SK-N-SH (cell line): ENCODE measurements around the gene RCAN3. TPM values are rescaled to one million over a fixed set of nuclear protein-coding genes. Genes with fewer than 3 reads are reported as not detected.

Source experiments
- CTCF ChIA-PET: fragments of 300-600, 350-600 bp; formaldehyde crosslinking; extraction: SDS; loops from one replicate; lab custom pipeline; 2021; lab: Yijun Ruan, JAX
- POLR2A ChIA-PET: fragments of 350-600 bp; sonication (Branson Sonifier 250); formaldehyde crosslinking; extraction: SDS; loops from one replicate; lab custom pipeline; 2020; ENCODE audit warnings: antibody characterized with exemption, inconsistent platforms; lab: Yijun Ruan, JAX
- DNase-seq: peaks from one replicate; pipeline ENCODE4 v3.0.0; 2012
- H2AFZ ChIP-seq: fragments of 200-600 bp; sonication (generic); 2 replicates; pipeline ENCODE4 v1.8.1; 2016; ENCODE audit warnings: antibody characterized with exemption, mild to moderate bottlenecking, low read depth
- H3F3A ChIP-seq: fragments of 200-600 bp; sonication (generic); replicated peaks from 2 replicates; pipeline ENCODE3; 2016; ENCODE audit warnings: antibody characterized with exemption, mild to moderate bottlenecking; ENCODE audit not compliant: insufficient read depth
- H3K27ac ChIP-seq, 2 experiments: fragments of 200-500 bp in 1 of 2; fragments of 200-600 bp in 1 of 2; sonication (Bioruptor generic) in 1 of 2; sonication (generic), shearing (Covaris generic) in 1 of 2; 2 replicates each; pipeline versions ENCODE4 v1.5.1 to v1.6.1; 2014 to 2016; ENCODE audit warnings: low read depth in 2 of 2, inconsistent platforms in 1 of 2, low read length in 1 of 2, mild to moderate bottlenecking in 1 of 2, mixed read lengths in 1 of 2
- H3K27me3 ChIP-seq: fragments of 200-600 bp; sonication (generic), shearing (Covaris generic); 2 replicates; pipeline ENCODE4 v1.6.1; 2016; ENCODE audit warnings: mixed run types; ENCODE audit not compliant: insufficient read depth
- H3K36me3 ChIP-seq, 2 experiments: fragments of 200-500 bp in 1 of 2; fragments of 200-600 bp in 1 of 2; sonication (Bioruptor generic) in 1 of 2; sonication (generic) in 1 of 2; replicated peaks in 1 of 2; 2 replicates each; pipeline versions ENCODE3 to v1.5.1; 2014 to 2016; ENCODE audit warnings: low read length in 1 of 2, mild to moderate bottlenecking in 1 of 2; ENCODE audit not compliant: insufficient read depth in 2 of 2, control insufficient read depth in 1 of 2
- H3K4me1 ChIP-seq, 2 experiments: fragments of 200-500 bp in 1 of 2; fragments of 200-600 bp in 1 of 2; sonication (Bioruptor generic) in 1 of 2; sonication (generic), shearing (Covaris generic) in 1 of 2; 2 replicates each; pipeline versions ENCODE4 v1.5.1 to v1.6.1; 2014 to 2016; ENCODE audit warnings: low read depth in 1 of 2, low read length in 1 of 2, mixed run types in 1 of 2; ENCODE audit not compliant: insufficient read depth in 2 of 2, control insufficient read depth in 1 of 2
- H3K4me2 ChIP-seq: fragments of 200-600 bp; sonication (generic), shearing (Covaris generic); 2 replicates; pipeline ENCODE4 v1.6.1; 2017; ENCODE audit warnings: mixed run types
- H3K4me3 ChIP-seq, 2 experiments: fragments of 200-500 bp in 1 of 2; fragments of 200-600 bp in 1 of 2; sonication (Bioruptor generic) in 1 of 2; sonication (generic), shearing (Covaris generic) in 1 of 2; 2 replicates each; pipeline versions ENCODE4 v1.5.1 to v1.8.1; 2014 to 2016; ENCODE audit warnings: low read depth in 2 of 2, inconsistent platforms in 1 of 2, low read length in 1 of 2, mild to moderate bottlenecking in 1 of 2, mixed read lengths in 1 of 2, moderate library complexity in 1 of 2
- H3K79me2 ChIP-seq: fragments of 200-600 bp; sonication (generic); 2 replicates; pipeline ENCODE4 v1.8.1; 2017; ENCODE audit warnings: mild to moderate bottlenecking; ENCODE audit not compliant: insufficient read depth
- H3K9ac ChIP-seq: fragments of 200-600 bp; sonication (generic); 2 replicates; pipeline ENCODE4 v1.6.1; 2017; ENCODE audit warnings: mixed run types
- H3K9me2 ChIP-seq: fragments of 200-600 bp; sonication (generic); 2 replicates; pipeline ENCODE4 v1.6.1; 2017; ENCODE audit warnings: mixed run types
- H3K9me3 ChIP-seq: fragments of 200-600 bp; sonication (generic); 2 replicates; pipeline ENCODE4 v1.6.1; 2017; ENCODE audit warnings: mixed run types, mild to moderate bottlenecking, moderate library complexity
- H4K20me1 ChIP-seq: fragments of 200-600 bp; sonication (generic); 2 replicates; pipeline ENCODE4 v1.6.1; 2017; ENCODE audit warnings: mild to moderate bottlenecking, mixed run types; ENCODE audit not compliant: insufficient read depth
- CHD2 ChIP-seq: fragments of 150-350 bp; IDR thresholded peaks from 2 replicates; pipeline ENCODE4 v1.6.1; 2018; ENCODE audit warnings: low read length; ENCODE audit not compliant: partially characterized antibody
- EZH2phosphoT487 ChIP-seq: fragments of 200-600 bp; sonication (generic); IDR thresholded peaks from 2 replicates; pipeline ENCODE4 v1.6.1; 2017; ENCODE audit warnings: low read depth, mixed run types, mild to moderate bottlenecking, antibody characterized with exemption, moderate library complexity, borderline replicate concordance
- FOXJ3 ChIP-seq: sonication (generic); formaldehyde crosslinking; IDR thresholded peaks from 2 replicates; pipeline ENCODE4 v1.5.1; 2020; ENCODE audit warnings: mild to moderate bottlenecking, missing genetic modification reagents
- JUND ChIP-seq: IDR thresholded peaks from 2 replicates; pipeline ENCODE4 v1.4.0; 2012
- POLR2AphosphoS5 ChIP-seq: IDR thresholded peaks from 2 replicates; pipeline ENCODE4 v1.6.1; 2012; ENCODE audit warnings: low read depth, low read length
- RAD21 ChIP-seq: IDR thresholded peaks from 2 replicates; pipeline ENCODE4 v1.6.1; 2012; ENCODE audit warnings: mild to moderate bottlenecking, low read length
- RFX5 ChIP-seq: IDR thresholded peaks from 2 replicates; pipeline ENCODE4 v1.6.1; 2012; ENCODE audit warnings: mild to moderate bottlenecking, improper control_type of control experiment, low read length
- SIN3A ChIP-seq: IDR thresholded peaks from 2 replicates; pipeline ENCODE4 v1.6.1; 2012; ENCODE audit warnings: low read depth, mild to moderate bottlenecking, low read length, moderate library complexity, borderline replicate concordance
- SMC3 ChIP-seq: IDR thresholded peaks from 2 replicates; pipeline ENCODE4 v1.6.1; 2012; ENCODE audit warnings: low read depth, low read length, improper control_type of control experiment
- WGBS: methylation state at CpG from one replicate; pipeline ENCODE4 v1.1.6; 2017; ENCODE audit warnings: low lambda C conversion rate; 5-methylcytosine and 5-hydroxymethylcytosine counted together
- polyA plus RNA-seq, 3 experiments: library from polyadenylated mRNA; depleted of rRNA; stranded (reverse); fragments of >200 nt; gene quantifications; 2 replicates each; pipeline ENCODE4 v1.2.3, GENCODE V29; 2012
- TF ChIP-seq, protein P1 (sequence below): fragments of 150-350 bp; IDR thresholded peaks from 2 replicates; pipeline ENCODE4 v1.6.1; 2016; ENCODE audit warnings: mild to moderate bottlenecking, low read depth, low read length
- TF ChIP-seq, protein P2 (sequence below): IDR thresholded peaks from 2 replicates; pipeline ENCODE4 v1.4.0; 2012; ENCODE audit warnings: low read depth, borderline replicate concordance

RCAN3 gene
- polyA plus RNA-seq, 1 of the 3 experiments (the other 2 are of a cell fraction) = 4.8 TPM

DNA sequence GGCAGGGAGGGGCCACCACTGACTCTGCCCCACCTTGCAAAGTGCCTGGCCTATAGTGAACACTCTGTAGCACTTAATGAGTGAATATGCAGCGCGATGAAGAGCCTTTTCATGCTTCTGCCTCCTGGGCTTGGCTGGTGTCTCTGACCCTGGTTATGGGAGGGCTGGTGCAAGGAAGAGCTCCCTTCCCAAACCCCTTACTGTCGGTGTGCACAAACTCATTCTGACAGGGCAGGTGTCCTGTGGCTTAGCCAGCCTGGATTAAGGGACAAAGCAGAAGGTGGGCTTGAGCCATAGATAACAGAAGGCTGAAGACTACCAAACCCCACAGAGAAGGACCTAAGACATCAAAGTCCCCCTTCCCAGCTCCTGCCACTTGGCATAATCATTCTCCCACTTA, 51.3 kb downstream of the RCAN3 start (continued):
- TF ChIP-seq, protein P1, sequence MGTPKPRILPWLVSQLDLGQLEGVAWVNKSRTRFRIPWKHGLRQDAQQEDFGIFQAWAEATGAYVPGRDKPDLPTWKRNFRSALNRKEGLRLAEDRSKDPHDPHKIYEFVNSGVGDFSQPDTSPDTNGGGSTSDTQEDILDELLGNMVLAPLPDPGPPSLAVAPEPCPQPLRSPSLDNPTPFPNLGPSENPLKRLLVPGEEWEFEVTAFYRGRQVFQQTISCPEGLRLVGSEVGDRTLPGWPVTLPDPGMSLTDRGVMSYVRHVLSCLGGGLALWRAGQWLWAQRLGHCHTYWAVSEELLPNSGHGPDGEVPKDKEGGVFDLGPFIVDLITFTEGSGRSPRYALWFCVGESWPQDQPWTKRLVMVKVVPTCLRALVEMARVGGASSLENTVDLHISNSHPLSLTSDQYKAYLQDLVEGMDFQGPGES = no peak
- no peak for TF ChIP-seq JUND

DNA sequence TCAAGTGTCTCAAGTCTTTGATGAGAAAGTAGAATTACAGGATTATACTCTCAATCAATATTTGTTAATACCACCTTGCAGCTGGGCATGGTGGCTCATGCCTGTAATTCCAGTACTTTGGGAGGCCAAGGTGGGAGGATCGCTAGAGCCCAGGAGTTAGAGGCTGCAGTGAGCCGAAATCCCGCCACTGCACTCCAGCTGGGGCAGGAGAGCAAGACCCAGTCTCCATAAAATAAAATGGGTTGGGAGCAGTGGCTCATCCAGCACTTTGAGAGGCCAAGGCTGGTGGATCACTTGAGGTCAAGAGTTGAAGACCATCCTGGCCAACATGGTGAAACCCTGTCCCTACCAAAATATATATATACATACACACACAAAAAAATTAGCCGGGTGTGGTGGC, 52.1 kb downstream of the RCAN3 start:
- Histone ChIP-seq H3F3A (peaks cover 8% of the 10 kb centered on the region), H3K9me3 (no peaks in the 10 kb centered on the region), H3K79me2 (no peaks in the 10 kb centered on the region), H3K27me3 (peaks cover 7% of the 10 kb centered on the region; the same call in 1 of the 2 replicates), H3K4me3 (no peak overlapping the region), H3K9me2 (no peaks in the 10 kb centered on the region), H3K4me2 (no peak overlapping the region), H3K36me3 (no peaks in the 10 kb centered on the region), H4K20me1 (no peaks in the 10 kb centered on the region), H3K9ac (no peak overlapping the region), H2AFZ (no peak overlapping the region), H3K4me1 (peaks cover 8 to 19% of the 10 kb centered on the region in 2 experiments; a peak in 1 of 4 replicates), H3K27ac (no peak overlapping the region)
- TF ChIP-seq, protein P1 = no peak
- TF ChIP-seq SMC3 (no peak), RFX5 (no peak), SIN3A (no peak), FOXJ3 (CRISPR knock-in tag) (no peak), EZH2phosphoT487 (no peak), POLR2AphosphoS5 (no peak), CHD2 (no peak), RAD21 (no peak)
- TF ChIP-seq, protein P2, sequence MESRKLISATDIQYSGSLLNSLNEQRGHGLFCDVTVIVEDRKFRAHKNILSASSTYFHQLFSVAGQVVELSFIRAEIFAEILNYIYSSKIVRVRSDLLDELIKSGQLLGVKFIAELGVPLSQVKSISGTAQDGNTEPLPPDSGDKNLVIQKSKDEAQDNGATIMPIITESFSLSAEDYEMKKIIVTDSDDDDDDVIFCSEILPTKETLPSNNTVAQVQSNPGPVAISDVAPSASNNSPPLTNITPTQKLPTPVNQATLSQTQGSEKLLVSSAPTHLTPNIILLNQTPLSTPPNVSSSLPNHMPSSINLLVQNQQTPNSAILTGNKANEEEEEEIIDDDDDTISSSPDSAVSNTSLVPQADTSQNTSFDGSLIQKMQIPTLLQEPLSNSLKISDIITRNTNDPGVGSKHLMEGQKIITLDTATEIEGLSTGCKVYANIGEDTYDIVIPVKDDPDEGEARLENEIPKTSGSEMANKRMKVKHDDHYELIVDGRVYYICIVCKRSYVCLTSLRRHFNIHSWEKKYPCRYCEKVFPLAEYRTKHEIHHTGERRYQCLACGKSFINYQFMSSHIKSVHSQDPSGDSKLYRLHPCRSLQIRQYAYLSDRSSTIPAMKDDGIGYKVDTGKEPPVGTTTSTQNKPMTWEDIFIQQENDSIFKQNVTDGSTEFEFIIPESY = no peak
- CTCF ChIA-PET = interaction anchor here (1.7 to 1.9 kb wide), 2 partner anchors 32 to 139 kb away, joined by 4 to 7 read pairs; partner anchors contain the start of gene NIPAL3
- WGBS = 92% methylated on average over 4 of the region's 4 CpGs
- DNase-seq = no peak
- POLR2A ChIA-PET = no interaction called here
